Erythroblast (primary cell): Measurements from ENCODE around the gene PTPRD.

Experiments used
- GATA1 ChIP-seq: IDR thresholded peaks from 2 replicates; pipeline ENCODE4 v1.6.1; 2011; ENCODE audit warnings: low read depth, mild to moderate bottlenecking, control low read depth, low read length, moderate library complexity
- POLR2A ChIP-seq: IDR thresholded peaks from 2 replicates; pipeline ENCODE4 v1.6.1; 2011; ENCODE audit warnings: mild to moderate bottlenecking, low read length

- no peak for TF ChIP-seq POLR2A
- TF ChIP-seq GATA1 = no peak
Observed at GRCh38 chr9:8754751-8755150, 1858.1 kb downstream of the PTPRD start.
